ENCODE results near the gene TAB2.

The TAB2 gene

DNA sequence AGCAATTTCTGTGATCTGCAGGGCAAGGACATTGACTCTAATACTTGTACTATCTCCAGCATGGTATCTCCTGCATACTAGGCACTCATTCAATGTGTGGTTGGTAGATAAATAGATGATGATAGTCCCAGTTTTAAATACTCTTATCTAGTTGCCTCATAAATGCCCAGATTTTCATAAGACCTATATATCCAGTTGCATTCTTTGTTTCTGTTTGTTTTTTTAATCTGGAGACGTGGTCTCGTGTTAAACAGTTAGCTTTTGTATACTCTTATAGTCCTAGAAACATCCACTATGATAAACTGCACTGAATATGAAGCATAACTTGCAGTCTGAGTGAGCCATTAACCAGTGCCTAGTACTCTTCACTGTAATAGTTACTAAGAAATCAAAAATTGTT, 47.0 kb downstream of the TAB2 start (continued):
- TF ChIP-seq PATZ1 (CRISPR knock-in tag; IDR thresholded peaks at IDR 0.05; ENCODE audit: borderline replicate concordance) (no peak), ISL1 (CRISPR knock-in tag; IDR thresholded peaks at IDR 0.05) (no peak), BACH2 (CRISPR knock-in tag; IDR thresholded peaks at IDR 0.05; ENCODE audit: borderline replicate concordance) (no peak)

DNA sequence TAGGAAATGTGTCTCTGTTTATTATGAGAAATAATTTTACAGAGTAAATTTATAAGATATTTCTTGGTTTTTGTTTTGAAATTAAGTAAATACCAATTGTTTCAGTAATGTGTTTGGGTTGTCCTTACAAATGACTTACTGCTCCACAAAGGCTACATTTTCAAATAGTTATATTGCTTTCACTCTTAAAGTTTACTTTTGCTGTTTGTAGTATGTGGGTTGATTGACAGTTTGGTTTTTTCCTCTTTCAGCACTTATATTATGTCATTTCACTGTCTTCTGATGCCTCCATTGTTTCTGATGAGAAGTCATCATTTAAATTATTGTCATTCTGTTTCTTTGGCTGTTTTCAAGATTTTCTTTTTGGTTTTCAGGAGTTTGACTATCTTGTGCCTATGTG, 47.7 kb downstream of the TAB2 start:
- ATAC-seq = no peak
- TF ChIP-seq ZFP30 (CRISPR knock-in tag; IDR thresholded peaks at IDR 0.05) (no peak), ESRRG (CRISPR knock-in tag; IDR thresholded peaks at IDR 0.05) (no peak), ZNF8 (CRISPR knock-in tag; IDR thresholded peaks at IDR 0.05) (no peak), CSRNP3 (CRISPR knock-in tag; IDR thresholded peaks at IDR 0.05) (no peak), ISL1 (CRISPR knock-in tag; IDR thresholded peaks at IDR 0.05) (no peak), ARNTL (CRISPR knock-in tag; IDR thresholded peaks at IDR 0.05; ENCODE audit: borderline replicate concordance, low read depth) (no peak), TOX (CRISPR knock-in tag; IDR thresholded peaks at IDR 0.05; ENCODE audit: borderline replicate concordance) (no peak), ZNF70 (CRISPR knock-in tag; IDR thresholded peaks at IDR 0.05) (no peak), RARB (CRISPR knock-in tag; IDR thresholded peaks at IDR 0.05) (no peak), PPARA (CRISPR knock-in tag; IDR thresholded peaks at IDR 0.05; ENCODE audit: borderline replicate concordance) (no peak), ZNF565 (CRISPR knock-in tag; conservative IDR thresholded peaks at IDR 0.05; ENCODE audit: low read depth) (no peak), SNAI2 (CRISPR knock-in tag; IDR thresholded peaks at IDR 0.05) (no peak), ZC3H10 (CRISPR knock-in tag; IDR thresholded peaks at IDR 0.05) (no peak)
- TF ChIP-seq, protein P1, sequence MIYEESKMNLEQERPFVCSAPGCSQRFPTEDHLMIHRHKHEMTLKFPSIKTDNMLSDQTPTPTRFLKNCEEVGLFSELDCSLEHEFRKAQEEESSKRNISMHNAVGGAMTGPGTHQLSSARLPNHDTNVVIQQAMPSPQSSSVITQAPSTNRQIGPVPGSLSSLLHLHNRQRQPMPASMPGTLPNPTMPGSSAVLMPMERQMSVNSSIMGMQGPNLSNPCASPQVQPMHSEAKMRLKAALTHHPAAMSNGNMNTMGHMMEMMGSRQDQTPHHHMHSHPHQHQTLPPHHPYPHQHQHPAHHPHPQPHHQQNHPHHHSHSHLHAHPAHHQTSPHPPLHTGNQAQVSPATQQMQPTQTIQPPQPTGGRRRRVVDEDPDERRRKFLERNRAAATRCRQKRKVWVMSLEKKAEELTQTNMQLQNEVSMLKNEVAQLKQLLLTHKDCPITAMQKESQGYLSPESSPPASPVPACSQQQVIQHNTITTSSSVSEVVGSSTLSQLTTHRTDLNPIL (CRISPR knock-in tag; IDR thresholded peaks at IDR 0.05; ENCODE audit: low read depth) = no peak

GRCh38 chr6:149366267-149366921, 48.9 kb downstream of the TAB2 start:
- no peak for ATAC-seq
- TF ChIP-seq TCF4 (CRISPR knock-in tag; IDR thresholded peaks at IDR 0.05; ENCODE audit: borderline replicate concordance) = no peak
- TF ChIP-seq ZNF70 (CRISPR knock-in tag; IDR thresholded peaks at IDR 0.05) = no peak
- no peak for TF ChIP-seq GLIS3 (CRISPR knock-in tag; IDR thresholded peaks at IDR 0.05)
- no peak for TF ChIP-seq CSDC2 (CRISPR knock-in tag; IDR thresholded peaks at IDR 0.05)
- no peak for TF ChIP-seq RARB (CRISPR knock-in tag; IDR thresholded peaks at IDR 0.05)
- TF ChIP-seq ZC3H10 (CRISPR knock-in tag; IDR thresholded peaks at IDR 0.05) = no peak
- TF ChIP-seq PATZ1 (CRISPR knock-in tag; IDR thresholded peaks at IDR 0.05; ENCODE audit: borderline replicate concordance) = no peak

DNA sequence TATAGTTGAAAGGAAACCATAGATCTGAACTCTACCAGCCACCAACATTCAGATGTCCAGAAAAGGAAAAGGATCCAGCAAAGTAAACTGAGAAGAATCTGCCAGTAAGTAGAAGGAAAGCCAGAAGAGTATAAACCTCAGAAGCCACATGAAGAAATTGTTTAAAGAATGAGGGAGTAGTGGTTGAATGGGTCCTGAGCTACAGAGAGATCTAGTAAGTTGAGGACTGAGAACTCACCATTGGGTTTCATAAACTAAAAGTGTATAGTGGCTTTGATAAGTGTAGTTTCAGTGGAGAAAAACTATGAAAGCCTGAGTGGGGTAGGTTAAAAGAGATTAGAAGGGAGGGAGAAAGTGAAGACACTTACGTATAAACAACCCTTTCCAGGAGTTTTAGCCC, 50.6 kb downstream of the TAB2 start:
- TF ChIP-seq ZFP3 (CRISPR knock-in tag; IDR thresholded peaks at IDR 0.05) = no peak
- no peak for TF ChIP-seq ISL1 (CRISPR knock-in tag; IDR thresholded peaks at IDR 0.05)
- no peak for TF ChIP-seq ESRRG (CRISPR knock-in tag; IDR thresholded peaks at IDR 0.05)
- no peak for TF ChIP-seq ZFP30 (CRISPR knock-in tag; IDR thresholded peaks at IDR 0.05)
- no peak for TF ChIP-seq TCF4 (CRISPR knock-in tag; IDR thresholded peaks at IDR 0.05; ENCODE audit: borderline replicate concordance)
- no peak for TF ChIP-seq ZNF8 (CRISPR knock-in tag; IDR thresholded peaks at IDR 0.05)
- no peak for TF ChIP-seq TSHZ2 (CRISPR knock-in tag; IDR thresholded peaks at IDR 0.05)
- no peak for ATAC-seq

Data from SK-N-SH treated with all-trans-retinoic acid at 6 μM for 48 hours (cell line).